ENCODE measurements around the gene NEMP2.

Gene NEMP2

DNA sequence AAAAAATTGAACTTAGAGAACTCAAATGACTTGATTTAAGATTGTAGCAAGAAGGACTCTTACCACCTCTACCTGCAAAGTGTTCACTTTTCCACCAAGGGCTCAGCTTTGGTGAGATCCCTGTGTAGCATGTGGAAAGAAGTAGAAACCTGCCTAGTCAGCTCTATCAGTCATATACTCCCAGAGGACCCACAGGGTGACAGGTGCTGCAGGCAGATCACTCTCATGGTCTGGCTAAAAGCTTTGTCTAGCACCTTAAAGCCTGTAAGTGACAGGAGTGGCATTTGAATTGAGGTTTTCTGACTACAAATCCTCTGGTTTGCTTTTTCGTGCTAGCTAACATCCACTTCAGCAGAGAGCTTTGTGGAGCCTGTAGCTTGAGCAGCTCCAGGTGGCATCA lies 18.7 kb upstream of the NEMP2 start:
- DNase-seq, result no peak

GRCh38 chr2:190551928-190552327 lies 17.4 kb upstream of the NEMP2 start:
- DNase-seq, result no peak

DNA sequence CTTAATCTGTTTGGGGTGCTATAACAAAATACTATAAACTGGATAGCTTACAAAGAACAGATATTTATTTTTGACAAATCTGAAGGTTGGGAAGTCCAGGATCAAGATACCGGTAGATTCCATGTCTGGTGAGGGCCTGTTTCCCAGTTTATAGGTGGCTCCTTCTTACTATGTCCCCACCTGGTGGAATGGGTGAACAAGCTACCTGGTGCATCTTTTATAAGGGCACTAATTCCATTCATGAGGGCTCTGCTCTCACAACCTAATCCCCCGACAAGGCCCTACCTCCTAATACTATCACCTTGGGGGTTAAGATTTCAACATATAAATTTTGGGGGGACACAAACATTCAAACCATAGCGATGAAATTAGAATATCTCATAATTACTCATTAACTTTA lies 15.6 kb upstream of the NEMP2 start:
- DNase-seq, result no peak

GRCh38 chr2:190547886-190548285 lies 13.4 kb upstream of the NEMP2 start:
- no peak for DNase-seq

- no peak for DNase-seq
Measured at GRCh38 chr2:190546734-190547133, 12.2 kb upstream of the NEMP2 start.

DNA sequence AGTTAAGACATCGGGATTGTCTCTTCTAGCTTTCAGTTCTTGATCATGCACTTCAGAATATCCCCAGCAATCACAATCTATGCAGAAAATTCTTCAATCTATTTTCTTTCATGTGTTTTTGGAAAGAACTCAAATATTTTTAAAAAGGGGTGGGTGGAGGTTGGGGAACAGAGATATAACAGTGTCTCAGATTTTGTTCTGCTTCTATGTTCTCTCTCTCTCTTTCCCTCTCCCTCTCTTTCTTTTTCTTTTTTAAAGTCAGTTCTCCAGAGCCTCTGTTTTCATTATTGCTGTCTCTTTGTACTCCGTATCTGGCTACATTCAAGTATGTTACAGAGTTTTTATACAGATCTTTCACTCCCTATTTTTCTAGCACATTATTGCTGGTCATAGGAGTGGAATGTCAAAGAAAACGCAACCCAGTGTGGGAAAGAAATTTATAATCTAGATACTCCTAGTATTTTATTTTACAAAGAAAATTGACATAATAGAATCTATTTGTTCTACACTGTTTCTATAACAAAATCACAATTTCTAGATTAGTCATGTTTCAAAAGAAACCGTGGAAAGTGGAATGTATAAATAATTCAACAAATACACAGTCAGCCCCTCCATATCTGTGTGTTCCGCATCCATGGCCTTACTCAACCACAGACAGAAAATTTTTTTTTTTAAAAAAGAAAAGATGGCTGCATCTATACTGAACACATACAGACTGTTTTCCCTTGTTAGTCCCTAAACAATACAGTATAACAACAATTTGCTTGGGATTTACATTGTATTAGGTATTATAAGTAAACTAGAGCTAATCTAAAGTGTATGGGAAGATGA lies 11.2 kb upstream of the NEMP2 start:
- no peak for DNase-seq

GRCh38 chr2:190545093-190545492 lies 10.6 kb upstream of the NEMP2 start:
- DNase-seq, result no peak

GRCh38 chr2:190540048-190540447 lies 5.5 kb upstream of the NEMP2 start:
- no peak for DNase-seq

GRCh38 chr2:190538201-190538600 lies 3.7 kb upstream of the NEMP2 start:
- DNase-seq, result no peak

GRCh38 chr2:190537765-190538164 lies 3.2 kb upstream of the NEMP2 start:
- no peak for DNase-seq

DNA sequence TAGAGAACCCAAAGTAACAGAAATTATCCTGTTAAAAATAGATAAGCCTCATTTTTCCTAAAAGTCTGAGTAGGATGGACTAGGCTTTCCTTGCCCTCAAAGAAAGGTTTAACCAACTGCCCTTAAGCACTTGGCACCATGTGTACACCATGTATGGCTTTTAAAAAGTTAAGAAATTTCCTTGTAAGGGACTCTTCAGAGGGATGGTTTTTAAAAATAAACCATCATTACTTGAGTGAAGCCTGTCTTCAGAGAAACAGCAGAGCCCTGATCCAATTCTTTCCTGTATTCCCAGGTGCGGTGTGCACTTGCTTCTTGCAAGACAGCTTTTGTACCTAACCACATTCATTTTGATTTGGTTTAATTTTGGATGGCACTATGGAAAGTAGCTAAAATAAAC lies 1.1 kb upstream of the NEMP2 start:
- peak; percentile 37 for DNase-seq

- DNase-seq, result no peak
Measured at GRCh38 chr2:190535121-190535439, 558 bp upstream of the NEMP2 start.

GRCh38 chr2:190533968-190534309 lies 583 bp downstream of the NEMP2 start:
- DNase-seq, result no peak

GRCh38 chr2:190533175-190533967 lies 1.2 kb downstream of the NEMP2 start:
- no peak for DNase-seq

GRCh38 chr2:190532581-190532980 lies 1.9 kb downstream of the NEMP2 start:
- DNase-seq, result no peak

- peak; percentile 40 for DNase-seq
Measured at GRCh38 chr2:190530248-190530900, 4.1 kb downstream of the NEMP2 start.

- no peak for DNase-seq
Measured at GRCh38 chr2:190529486-190530247, 4.9 kb downstream of the NEMP2 start.

DNA sequence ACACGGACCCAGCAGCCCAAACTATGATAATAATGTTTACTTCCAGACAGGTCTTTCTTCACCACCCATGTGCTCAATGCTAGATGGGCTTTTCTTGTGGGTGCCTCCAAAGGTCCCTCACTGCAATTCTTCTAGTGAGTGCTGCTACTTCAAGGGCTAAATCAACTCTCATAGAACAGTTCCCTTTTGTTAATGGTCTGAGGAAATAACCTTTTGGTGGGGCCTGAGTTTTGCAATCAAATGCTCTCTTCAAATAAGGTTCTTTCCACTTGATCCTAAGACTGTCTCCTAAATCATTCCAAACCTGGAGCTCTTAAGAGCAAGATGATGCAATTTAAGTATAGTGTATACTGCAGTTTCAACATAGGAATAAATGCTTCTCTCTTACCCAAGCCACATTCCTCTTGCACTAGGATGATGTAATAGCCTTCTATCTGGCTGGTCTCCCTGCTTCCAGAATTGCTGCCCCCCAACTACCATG lies 6.0 kb downstream of the NEMP2 start:
- no peak for DNase-seq

GRCh38 chr2:190527918-190528317 lies 6.6 kb downstream of the NEMP2 start:
- DNase-seq, result peak; percentile 94

GRCh38 chr2:190527214-190527613 lies 7.3 kb downstream of the NEMP2 start:
- DNase-seq, result no peak

GRCh38 chr2:190526105-190526750 lies 8.3 kb downstream of the NEMP2 start:
- DNase-seq, result no peak

GRCh38 chr2:190524928-190525327 lies 9.6 kb downstream of the NEMP2 start:
- no peak for DNase-seq
